ENCODE results near the gene BTBD2.

- TF ChIP-seq CTCF (IDR thresholded peaks at IDR 0.05) = no peak
- no peak for TF ChIP-seq POLR2A (IDR thresholded peaks at IDR 0.05)
- TF ChIP-seq EP300 (IDR thresholded peaks at IDR 0.05) = no peak
These were observed 30.8 kb upstream of the BTBD2 start for GRCh38 chr19:2046046-2046907.
